HepG2 (cell line): ENCODE measurements around the gene KIN. TPM values are rescaled to one million over a fixed set of nuclear protein-coding genes. Genes with fewer than 3 reads are reported as not detected.

Source experiments
- ATAC-seq: fragments of 200-7000 bp; cut with Tn5 transposase; 3 replicates; pipeline ENCODE4 v1.9.1; 2020; ENCODE audit warnings: mild to moderate bottlenecking, moderate library complexity
- BruUV-seq: library from RNA; stranded (reverse); fragments of 400-500 nt; replicated peaks from 2 replicates; lab custom pipeline; 2021; lab: Mats Ljungman, UMichigan
- CTCF ChIA-PET: fragments of 300-600 bp; formaldehyde crosslinking; extraction: SDS; loops from one replicate; lab custom pipeline; 2021; ENCODE audit warnings: low total read pairs, inconsistent platforms, low intra/inter-chr PET ratio; lab: Yijun Ruan, JAX
- POLR2A ChIA-PET: fragments of 350-600 bp; sonication (Branson Sonifier 250); formaldehyde crosslinking; loops from one replicate; lab custom pipeline; 2020; ENCODE audit warnings: antibody characterized with exemption, inconsistent platforms; lab: Yijun Ruan, JAX
- DNase-seq: peaks from one replicate; pipeline ENCODE4 v3.0.0-alpha.2; 2015; ENCODE audit warnings: low spot score
- FAIRE-seq: peaks from 3 replicates; lab custom pipeline; 2011; peaks lifted over from hg19 to GRCh38; lab: Jason Lieb, UNC
- H2AFZ ChIP-seq: one replicate; pipeline ENCODE4 v1.6.1; 2011; ENCODE audit warnings: low read length, inconsistent platforms
- H3K27ac ChIP-seq: fragments of 300-600 bp; 3 replicates; pipeline ENCODE4 v1.8.0; 2011; ENCODE audit warnings: mixed run types, mild to moderate bottlenecking, mixed read lengths, low read length, inconsistent platforms; ENCODE audit not compliant: insufficient read depth; ENCODE audit errors: extremely low read length
- H3K27me3 ChIP-seq, 2 experiments: fragments of 200-600 bp in 1 of 2; 2 replicates in 1 of 2; 3 replicates in 1 of 2; pipeline versions ENCODE4 v1.6.0 to v1.8.0; 2011; ENCODE audit warnings: low read length in 2 of 2, mild to moderate bottlenecking in 2 of 2, moderate library complexity in 2 of 2, inconsistent platforms in 1 of 2; ENCODE audit not compliant: insufficient read depth in 2 of 2, control insufficient read depth in 1 of 2
- H3K36me3 ChIP-seq, 2 experiments: fragments of 200-600 bp in 1 of 2; replicated peaks in 1 of 2; 2 replicates in 1 of 2; 3 replicates in 1 of 2; pipeline versions ENCODE4 v1.5.1 to v1.8.0; 2011; ENCODE audit warnings: low read length in 2 of 2, inconsistent platforms in 1 of 2; ENCODE audit not compliant: insufficient read depth in 2 of 2, control insufficient read depth in 1 of 2
- H3K4me1 ChIP-seq: 2 replicates; pipeline ENCODE4 v1.5.1; 2012; ENCODE audit warnings: low read length, inconsistent platforms; ENCODE audit not compliant: insufficient read depth
- H3K4me2 ChIP-seq: 2 replicates; pipeline ENCODE4 v1.6.0; 2011; ENCODE audit warnings: low read depth, low read length, inconsistent platforms
- H3K4me3 ChIP-seq, 3 experiments: fragments of 200-600 bp in 1 of 3; sonication (generic), shearing (Covaris generic) in 1 of 3; replicated peaks in 1 of 3; 2 replicates each; pipeline ENCODE4 v1.5.1; 2011 to 2016; ENCODE audit warnings: low read length in 3 of 3, inconsistent platforms in 2 of 3, low read depth in 2 of 3, mild to moderate bottlenecking in 2 of 3, control low read depth in 1 of 3, mixed read lengths in 1 of 3; ENCODE audit not compliant: insufficient read depth in 1 of 3
- H3K79me2 ChIP-seq: one replicate; pipeline ENCODE4 v1.6.1; 2011; ENCODE audit warnings: low read length, inconsistent platforms; ENCODE audit not compliant: insufficient read depth
- H3K9ac ChIP-seq: 2 replicates; pipeline ENCODE4 v1.6.0; 2011; ENCODE audit warnings: mild to moderate bottlenecking, low read depth, low read length, inconsistent platforms; ENCODE audit not compliant: insufficient read depth
- H3K9me3 ChIP-seq: 2 replicates; pipeline ENCODE4 v1.5.1; 2012; ENCODE audit warnings: mild to moderate bottlenecking, low read length
- H4K20me1 ChIP-seq: 2 replicates; pipeline ENCODE4 v1.6.0; 2011; ENCODE audit warnings: inconsistent platforms, mild to moderate bottlenecking, low read length, moderate library complexity; ENCODE audit not compliant: insufficient read depth
- ATF7 ChIP-seq, 2 experiments: fragments of 450-650 bp in 1 of 2; sonication (generic) in 1 of 2; formaldehyde crosslinking in 1 of 2; IDR thresholded peaks; 2 replicates each; pipeline versions ENCODE4 v1.4.0 to v1.6.1; 2016 to 2020; ENCODE audit warnings: antibody characterized with exemption in 1 of 2, mild to moderate bottlenecking in 1 of 2, missing genetic modification reagents in 1 of 2
- CREB1 ChIP-seq, 2 experiments: fragments of 450-650 bp in 1 of 2; IDR thresholded peaks; 2 replicates each; pipeline ENCODE4 v1.6.1; 2016 to 2017; ENCODE audit warnings: control low read depth in 1 of 2, mild to moderate bottlenecking in 1 of 2, missing compliant biosample characterization in 1 of 2, missing genetic modification characterization in 1 of 2
- MAFF ChIP-seq: IDR thresholded peaks from 2 replicates; pipeline ENCODE4 v1.6.1; 2011; ENCODE audit warnings: low read depth, low read length, improper control_type of control experiment
- MAFK ChIP-seq, 2 experiments: IDR thresholded peaks in 1 of 2; conservative IDR thresholded peaks in 1 of 2; 2 replicates each; pipeline ENCODE4 v1.6.1; 2011; ENCODE audit warnings: improper control_type of control experiment in 2 of 2, low read length in 2 of 2
- MXD3 ChIP-seq: IDR thresholded peaks from 2 replicates; pipeline ENCODE4 v1.6.1; 2016; ENCODE audit warnings: mild to moderate bottlenecking, missing biosample characterization, missing genetic modification reagents
- ZBTB37 ChIP-seq: sonication (generic); formaldehyde crosslinking; IDR thresholded peaks from 2 replicates; pipeline ENCODE4 v1.4.0; 2020; ENCODE audit warnings: mild to moderate bottlenecking, missing genetic modification reagents
- ZNF333 ChIP-seq: sonication (generic); formaldehyde crosslinking; IDR thresholded peaks from 2 replicates; pipeline ENCODE4 v1.4.0; 2020; ENCODE audit warnings: mild to moderate bottlenecking, missing genetic modification reagents, borderline replicate concordance
- WGBS: methylation state at CpG from one replicate; pipeline ENCODE4 v1.1.6; 2017; ENCODE audit warnings: low lambda C conversion rate; 5-methylcytosine and 5-hydroxymethylcytosine counted together
- in situ Hi-C: cut with HindIII; loops from 2 replicates; pipeline ENCODE4 v1.10.0; 2017; ENCODE audit warnings: low pct_unique_long_range_greater_than_20kb; ENCODE audit not compliant: extremely low pct_ligation_motif_present
- intact Hi-C: fragments of 100-400 bp; cut with micrococcal nuclease; formaldehyde crosslinking; loops from one replicate; pipeline ENCODE4 v1.10.0; 2022; ENCODE audit not compliant: unreplicated experiment
- polyA plus RNA-seq, 8 experiments: library from polyadenylated mRNA; depleted of rRNA in 3 of 8; stranded (reverse) in 7 of 8; unstranded in 1 of 8; fragments of >200 nt; fragmentation: Illumina TruSeq in 4 of 8; extraction: Trizol in 4 of 8; gene quantifications; 2 replicates each; pipeline versions ENCODE4 v1.2.1 to v1.2.3, GENCODE V29; 2011 to 2016; ENCODE audit warnings: low read depth in 4 of 8, missing spikeins in 1 of 8, mixed read lengths in 1 of 8; ENCODE audit not compliant: insufficient read depth in 1 of 8
- total RNA-seq, 5 experiments: library from RNA; depleted of rRNA; stranded (reverse); fragments of >200 nt; fragmentation: Illumina TruSeq; extraction: Trizol; gene quantifications; 2 replicates each; pipeline ENCODE4 v1.2.3, GENCODE V29; 2016; ENCODE audit warnings: low read depth in 1 of 5

KIN gene
- total and polyA plus RNA-seq, 2 of the 13 experiments (the other 11 are each of a cell fraction or from before 2014, with no cell fraction given): 4.9 to 23.2 TPM

GRCh38 chr10:7832060-7832459, 44.3 kb upstream of the KIN start:
- no peak overlapping the region for H3K9ac ChIP-seq
- FAIRE-seq (no peak), ATAC-seq (no peak), DNase-seq (no peak)
- H3K4me1 ChIP-seq: no peaks in the 10 kb centered on the region
- no peak overlapping the region for H3K4me3 ChIP-seq
- BruUV-seq: no TSS peak
- H3K27ac ChIP-seq: no peak overlapping the region
- no peaks in the 10 kb centered on the region; a peak in 1 of 5 replicates for H3K27me3 ChIP-seq
- H3K36me3 ChIP-seq: peaks cover 0 to under 1% of the 10 kb centered on the region in 2 experiments; a peak in 2 of 5 replicates
- intact Hi-C loops: no loop called here
- 94% methylated on average over 1 of the region's 1 CpG for WGBS
- POLR2A ChIA-PET: no interaction called here
- peaks cover 27% of the 10 kb centered on the region for H3K79me2 ChIP-seq
- no peak for TF ChIP-seq ZBTB37 (CRISPR knock-in tag)
- TF ChIP-seq ZNF333 (CRISPR knock-in tag): no peak
- CTCF ChIA-PET: no interaction called here
- in situ Hi-C loops: no loop called here
- H3K9me3 ChIP-seq: no peaks in the 10 kb centered on the region
- H2AFZ ChIP-seq: no peak overlapping the region
- no peak overlapping the region for H3K4me2 ChIP-seq
- no peaks in the 10 kb centered on the region for H4K20me1 ChIP-seq

GRCh38 chr10:7829289-7829834, 41.6 kb upstream of the KIN start:
- TF ChIP-seq MAFK (conservative IDR thresholded peaks at IDR 0.05 in 1 of 2, IDR thresholded peaks at IDR 0.05 in 1 of 2; ENCODE audit: low read length in 2 of 2) (peak; percentile 75 to 86), ATF7 (IDR thresholded peaks at IDR 0.05) (peak; percentile 69), ATF7 (CRISPR knock-in tag; IDR thresholded peaks at IDR 0.05) (no peak), MAFF (peak; percentile 71), MXD3 (CRISPR knock-in tag) (no peak), CREB1 (IDR thresholded peaks at IDR 0.05) (peak; percentile 49; the same call in 1 of the 2 replicates), CREB1 (CRISPR knock-in tag; IDR thresholded peaks at IDR 0.05) (no peak)
- CTCF ChIA-PET: no interaction called here
- FAIRE-seq: no peak

More at GRCh38 chr10:7829289-7829834, 41.6 kb upstream of the KIN start:
- Histone ChIP-seq H3K9me3 (no peaks in the 10 kb centered on the region), H3K27ac (no peak overlapping the region), H2AFZ (no peak overlapping the region), H3K79me2 (peaks cover 24% of the 10 kb centered on the region), H3K27me3 (no peaks in the 10 kb centered on the region; a peak in 1 of 5 replicates), H3K4me2 (no peak overlapping the region), H3K4me1 (no peaks in the 10 kb centered on the region), H3K9ac (no peak overlapping the region), H4K20me1 (no peaks in the 10 kb centered on the region), H3K4me3 (no peak overlapping the region), H3K36me3 (peaks cover 0 to 21% of the 10 kb centered on the region in 2 experiments; a peak in 3 of 5 replicates)
- in situ Hi-C loops: no loop called here
- POLR2A ChIA-PET: no interaction called here
- WGBS: 97% methylated on average over 10 of the region's 10 CpGs
- no peak for ATAC-seq
- DNase-seq: no peak
- no TSS peak for BruUV-seq
- intact Hi-C loops: no loop called here
